Neural progenitor cell (in vitro differentiated cells): Measurements from ENCODE around the gene ZBED5. TPM values are rescaled to one million over a fixed set of nuclear protein-coding genes. Genes with fewer than 3 reads are reported as not detected.

ENCODE experiments used
- DNase-seq: peaks from one replicate; pipeline ENCODE4 v3.0.0-alpha.2; 2016; ENCODE audit warnings: low spot score
- H2AFZ ChIP-seq: fragments of 200-600 bp; sonication (generic); replicated peaks from 2 replicates; pipeline ENCODE4 v1.6.1; 2016; ENCODE audit warnings: antibody characterized with exemption
- H3F3A ChIP-seq: fragments of 200-600 bp; sonication (generic); 2 replicates; pipeline ENCODE4 v1.6.1; 2016; ENCODE audit warnings: antibody characterized with exemption, low read depth
- H3K27ac ChIP-seq: fragments of 200-600 bp; sonication (generic); 2 replicates; pipeline ENCODE4 v1.5.1; 2016; ENCODE audit warnings: mild to moderate bottlenecking
- H3K27me3 ChIP-seq: fragments of 200-600 bp; sonication (generic); 2 replicates; pipeline ENCODE4 v1.6.1; 2016; ENCODE audit warnings: mild to moderate bottlenecking, moderate library complexity
- H3K36me3 ChIP-seq: fragments of 200-600 bp; sonication (generic); 2 replicates; pipeline ENCODE4 v1.5.1; 2016
- H3K4me1 ChIP-seq: fragments of 200-600 bp; sonication (generic); 2 replicates; pipeline ENCODE4 v1.6.1; 2016; ENCODE audit warnings: mixed run types
- H3K4me2 ChIP-seq: fragments of 200-600 bp; sonication (generic); 2 replicates; pipeline ENCODE4 v1.6.1; 2016
- H3K4me3 ChIP-seq: fragments of 200-600 bp; sonication (generic); 2 replicates; pipeline ENCODE4 v1.5.1; 2016
- H3K79me2 ChIP-seq: fragments of 200-600 bp; sonication (generic); 2 replicates; pipeline ENCODE4 v1.6.1; 2016; ENCODE audit warnings: low read depth
- H3K9ac ChIP-seq: fragments of 200-600 bp; sonication (generic); 2 replicates; pipeline ENCODE4 v1.6.1; 2016
- H3K9me3 ChIP-seq: fragments of 200-600 bp; sonication (generic); 2 replicates; pipeline ENCODE4 v1.5.1; 2016; ENCODE audit warnings: low read depth
- H4K20me1 ChIP-seq: fragments of 200-600 bp; sonication (generic); 2 replicates; pipeline ENCODE4 v1.6.1; 2016; ENCODE audit warnings: low read depth
- H3K27ac Mint-ChIP-seq: 3 replicates; pipeline ENCODE4 v1.8.0; 2021; ENCODE audit warnings: mixed read lengths
- H3K27me3 Mint-ChIP-seq: 2 replicates; pipeline ENCODE4 v1.8.0; 2022; ENCODE audit warnings: low read depth, mild to moderate bottlenecking, inconsistent platforms, moderate library complexity, mixed read lengths; ENCODE audit not compliant: insufficient read depth
- H3K36me3 Mint-ChIP-seq: 3 replicates; pipeline ENCODE4 v1.8.0; 2021; ENCODE audit warnings: mixed read lengths
- H3K4me1 Mint-ChIP-seq: 3 replicates; pipeline ENCODE4 v1.8.0; 2021; ENCODE audit warnings: mixed read lengths
- H3K4me3 Mint-ChIP-seq: 3 replicates; pipeline ENCODE4 v1.8.0; 2021; ENCODE audit warnings: mild to moderate bottlenecking, moderate library complexity, mixed read lengths
- H3K9me3 Mint-ChIP-seq: 3 replicates; pipeline ENCODE4 v1.8.0; 2020; ENCODE audit warnings: mixed read lengths
- CTCF ChIP-seq: fragments of 200-600 bp; sonication (generic); IDR thresholded peaks from 2 replicates; pipeline ENCODE4 v1.5.1; 2017; ENCODE audit warnings: antibody characterized with exemption, mild to moderate bottlenecking
- EZH2 ChIP-seq: fragments of 200-600 bp; sonication (generic); IDR thresholded peaks from 2 replicates; pipeline ENCODE4 v1.6.1; 2017; ENCODE audit warnings: antibody characterized with exemption, mild to moderate bottlenecking, moderate library complexity
- EZH2phosphoT487 ChIP-seq: fragments of 200-600 bp; sonication (generic); IDR thresholded peaks from 2 replicates; pipeline ENCODE4 v1.6.1; 2017; ENCODE audit warnings: antibody characterized with exemption
- total RNA-seq: library from RNA; depleted of rRNA; stranded (reverse); fragments of >200 nt; gene quantifications from 2 replicates; pipeline ENCODE4 v1.2.3, GENCODE V29; 2015; ENCODE audit warnings: low replicate concordance

The ZBED5 gene
- total RNA-seq, 1 donor from 2014 or later: 87.9 TPM

GRCh38 chr11:10856689-10857458, 979 bp downstream of the ZBED5 start:
- peak overlapping the region; percentile 88 for H3K27ac ChIP-seq
- TF ChIP-seq EZH2 (no peak), CTCF (no peak)
- peak overlapping the region; percentile 99 for H3K27ac Mint-ChIP-seq
- peak overlapping the region; percentile 94 for H2AFZ ChIP-seq
- H3K36me3 ChIP-seq: peaks cover 34% of the 10 kb centered on the region
- H3K9ac ChIP-seq: peak overlapping the region; percentile 87
- H3K4me1 Mint-ChIP-seq: peaks cover 16% of the 10 kb centered on the region
- no peaks in the 10 kb centered on the region for H3K9me3 ChIP-seq
- H3K79me2 ChIP-seq: peaks cover 70% of the 10 kb centered on the region
- peak; percentile 66 for DNase-seq
- H4K20me1 ChIP-seq: peaks cover 12% of the 10 kb centered on the region
- peak overlapping the region; percentile 100 for H3K4me3 Mint-ChIP-seq
- peak overlapping the region; percentile 96 for H3K4me2 ChIP-seq
- peaks cover 6% of the 10 kb centered on the region for H3K27me3 Mint-ChIP-seq
- peaks cover 23% of the 10 kb centered on the region for H3K4me1 ChIP-seq
- H3K27me3 ChIP-seq: no peaks in the 10 kb centered on the region
- no peaks in the 10 kb centered on the region for H3K9me3 Mint-ChIP-seq
- peaks cover 31% of the 10 kb centered on the region for H3K36me3 Mint-ChIP-seq
- H3K4me3 ChIP-seq: peak overlapping the region; percentile 90
- H3F3A ChIP-seq: peaks cover 50% of the 10 kb centered on the region

- Histone ChIP-seq H3K27ac (no peak overlapping the region), H3K9me3 (no peaks in the 10 kb centered on the region), H3K4me2 (peak overlapping the region; percentile 96), H3K9ac (no peak overlapping the region), H3K27me3 (no peaks in the 10 kb centered on the region), H3K4me3 (peak overlapping the region; percentile 90), H3K4me1 (peaks cover 23% of the 10 kb centered on the region), H3K79me2 (peaks cover 71% of the 10 kb centered on the region), H3K36me3 (peaks cover 34% of the 10 kb centered on the region), H4K20me1 (peaks cover 17% of the 10 kb centered on the region), H3F3A (peaks cover 57% of the 10 kb centered on the region), H2AFZ (no peak overlapping the region)
- H3K9me3 Mint-ChIP-seq: no peaks in the 10 kb centered on the region
- DNase-seq: no peak
- peaks cover 16% of the 10 kb centered on the region for H3K4me1 Mint-ChIP-seq
- TF ChIP-seq EZH2 (no peak), EZH2phosphoT487 (no peak), CTCF (no peak)
- no peak overlapping the region for H3K27ac Mint-ChIP-seq
- H3K36me3 Mint-ChIP-seq: peaks cover 38% of the 10 kb centered on the region
- H3K27me3 Mint-ChIP-seq: peaks cover 6% of the 10 kb centered on the region
- H3K4me3 Mint-ChIP-seq: no peak overlapping the region
Measured at GRCh38 chr11:10855295-10855694, 2.6 kb downstream of the ZBED5 start.

DNA sequence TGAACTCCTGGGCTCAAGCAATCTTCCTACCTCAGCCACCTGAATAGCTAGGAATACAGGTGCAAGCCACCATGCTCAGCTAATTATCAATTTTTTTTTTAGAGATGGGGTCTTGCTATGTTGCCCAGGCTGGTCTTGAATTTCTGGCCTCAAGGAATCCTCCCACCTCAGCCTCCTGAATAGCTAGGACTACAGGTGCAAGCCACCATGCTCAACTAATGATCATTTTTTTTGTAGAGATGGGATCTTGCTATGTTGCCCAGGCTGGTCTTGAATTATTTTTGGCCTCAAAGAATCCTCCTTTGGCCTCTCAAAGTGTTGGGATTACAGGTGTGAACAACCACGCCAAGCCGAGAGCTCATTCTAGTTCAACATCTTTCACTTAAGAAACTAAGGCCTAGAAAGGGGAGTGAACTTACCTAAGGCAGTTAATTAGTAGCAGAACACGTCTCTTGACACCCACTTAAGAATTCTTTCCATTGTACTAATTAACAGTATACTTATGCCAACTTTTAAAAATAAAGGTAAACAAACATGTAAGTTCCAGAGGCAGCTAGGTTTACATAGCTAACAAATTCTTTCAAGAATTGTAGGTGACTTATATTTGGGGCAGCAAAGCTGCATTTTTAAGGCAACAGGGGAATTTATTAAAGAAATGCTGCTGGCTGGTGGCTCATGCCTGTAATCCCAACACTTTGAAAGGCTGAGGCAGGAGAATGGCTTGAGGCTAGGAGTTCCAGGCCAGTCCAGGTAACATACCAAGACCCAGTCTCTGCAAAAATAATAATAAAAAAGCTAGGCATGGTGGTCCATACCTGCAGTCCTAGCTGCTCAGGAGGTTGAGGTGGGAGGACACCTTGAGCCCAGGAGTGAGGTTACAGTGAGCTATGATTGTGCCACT, 9.6 kb downstream of the ZBED5 start:
- Histone ChIP-seq H3K9me3 (no peaks in the 10 kb centered on the region), H3K27ac (no peak overlapping the region), H3K4me1 (no peaks in the 10 kb centered on the region), H3K4me2 (no peak overlapping the region), H3K79me2 (peaks cover 14% of the 10 kb centered on the region), H2AFZ (no peak overlapping the region), H3K9ac (no peak overlapping the region), H3F3A (peaks cover 26% of the 10 kb centered on the region), H3K36me3 (peaks cover 7% of the 10 kb centered on the region), H3K27me3 (no peaks in the 10 kb centered on the region), H4K20me1 (peaks cover 10% of the 10 kb centered on the region), H3K4me3 (no peak overlapping the region)
- DNase-seq: no peak
- no peaks in the 10 kb centered on the region for H3K27me3 Mint-ChIP-seq
- H3K9me3 Mint-ChIP-seq: no peaks in the 10 kb centered on the region
- no peak overlapping the region for H3K27ac Mint-ChIP-seq
- no peak overlapping the region for H3K4me3 Mint-ChIP-seq
- no peaks in the 10 kb centered on the region for H3K4me1 Mint-ChIP-seq
- TF ChIP-seq EZH2phosphoT487: no peak
- no peak for TF ChIP-seq EZH2
- no peak for TF ChIP-seq CTCF
- peaks cover 24% of the 10 kb centered on the region for H3K36me3 Mint-ChIP-seq
